Aorta (tissue), 5 donors: ENCODE measurements around the gene NFYA. TPM values are rescaled to one million over a fixed set of nuclear protein-coding genes. Genes with fewer than 3 reads are reported as not detected.

Experiments used
- ATAC-seq: fragments of 200-7000 bp; cut with Tn5 transposase; one replicate; pipeline ENCODE4 v1.9.1; 2022; ENCODE audit warnings: moderate library complexity; ENCODE audit not compliant: low FRiP score
- DNase-seq, 2 donors: peaks; one replicate each; pipeline ENCODE4 v3.0.0-alpha.2; 2020
- H3K27ac ChIP-seq, 2 donors: one replicate each; pipeline ENCODE4 v1.5.1; 2013; ENCODE audit warnings: low read length in 2 of 2, mild to moderate bottlenecking in 2 of 2, moderate library complexity in 2 of 2, control low read depth in 1 of 2, inconsistent platforms in 1 of 2, low read depth in 1 of 2
- H3K27me3 ChIP-seq, 2 donors: one replicate each; pipeline ENCODE4 v1.6.1; 2013; ENCODE audit warnings: control low read depth in 1 of 2, low read length in 1 of 2, mild to moderate bottlenecking in 1 of 2, moderate library complexity in 1 of 2; ENCODE audit not compliant: insufficient read depth in 2 of 2, control insufficient read depth in 1 of 2
- H3K36me3 ChIP-seq, 2 donors: one replicate each; pipeline ENCODE4 v1.6.1; 2013; ENCODE audit warnings: control low read depth in 1 of 2, low read length in 1 of 2, mild to moderate bottlenecking in 1 of 2; ENCODE audit not compliant: insufficient read depth in 2 of 2, control insufficient read depth in 1 of 2
- H3K4me1 ChIP-seq, 2 donors: one replicate each; pipeline ENCODE4 v1.6.1; 2013; ENCODE audit warnings: low read length in 2 of 2, control low read depth in 1 of 2, mild to moderate bottlenecking in 1 of 2, moderate library complexity in 1 of 2; ENCODE audit not compliant: insufficient read depth in 2 of 2, control insufficient read depth in 1 of 2
- H3K4me3 ChIP-seq, 2 donors: one replicate each; pipeline ENCODE4 v1.5.1; 2013; ENCODE audit warnings: low read length in 2 of 2, control low read depth in 1 of 2, mild to moderate bottlenecking in 1 of 2
- H3K9me3 ChIP-seq: one replicate; pipeline ENCODE4 v1.6.1; 2013; ENCODE audit warnings: mild to moderate bottlenecking, low read length; ENCODE audit not compliant: control insufficient read depth
- WGBS, 2 donors: extraction: QIAGEN DNeasy Blood & Tissue Kit; methylation state at CpG; one replicate each; pipeline ENCODE4 v1.1.7; 2013; 5-methylcytosine and 5-hydroxymethylcytosine counted together
- intact Hi-C, 2 donors: fragments of 100-400 bp; cut with DNase I; formaldehyde crosslinking; loops; one replicate each; pipeline versions ENCODE4 v1.14.2 to v1.15.0; 2022
- long read RNA-seq, 2 donors: library from polyadenylated mRNA; unstranded; transcript quantifications; one replicate each; pipeline ENCODE4 v2.0.0, GENCODE V29; 2020 to 2021
- polyA plus RNA-seq, 2 donors: library from polyadenylated mRNA; stranded (reverse); fragments of 200-250 nt; gene quantifications; one replicate each; pipeline ENCODE4 v1.2.3, GENCODE V29; 2013
- total RNA-seq, 2 donors: library from RNA; stranded (reverse); fragmentation: NEBNext Ultra II Directional; extraction: Animal tissue kit (Norgen Biotek cat#: 25700); gene quantifications; one replicate each; pipeline ENCODE4 v1.2.1, GENCODE V29; 2021
- donor health status: healthy with polysubstance abuse.
- donor health status: Bipolar disorder and iron deficiency.
- donor health status: DM: no; HTN: no; CAD: no.
- donor health status: DM: no; HTN: no; CAD: no.
- donor health status: DM: yes; HTN: yes; CAD: no.

NFYA gene
- total RNA-seq = 10 to 100 TPM; 13.3 to 18.6 TPM
- 1 to 10 TPM; 5.6 to 6.7 TPM for polyA plus RNA-seq
- long read RNA-seq, donor 1, partial matches to known transcripts = 2 of 19 reads
- long read RNA-seq, donor 1, other reads (novel, unspliced or antisense) = 17 of 19 reads
- long read RNA-seq, donor 2, partial matches to known transcripts = 6 of 9 reads
- long read RNA-seq, donor 2, other reads (novel, unspliced or antisense) = 3 of 9 reads

DNA sequence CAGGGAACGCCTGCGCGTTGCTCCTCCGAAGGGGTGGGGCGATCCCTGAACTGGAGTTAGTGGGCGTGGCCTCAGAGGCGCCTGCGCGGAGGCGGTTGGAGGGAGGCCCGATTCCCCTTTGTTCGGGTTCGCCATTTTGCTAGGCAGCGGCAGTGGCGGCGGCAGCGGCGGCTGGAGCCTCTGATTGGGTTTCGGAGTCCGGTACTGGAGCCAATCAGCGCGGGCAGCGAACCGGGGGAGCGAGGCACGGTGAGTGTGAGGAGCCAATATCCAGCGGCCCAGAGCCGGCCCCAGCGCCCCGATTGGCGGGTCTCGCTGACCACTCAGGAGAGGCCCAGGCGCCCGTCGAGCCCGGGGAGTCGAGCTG is at the start of gene NFYA:
Gene NFYA, plus strand, starts transcription at position 139 of the 367 bp plus-strand sequence. CDS start 6,116 bp downstream, outside the sequence.
- DNase-seq (peak in 1 of 2 donors; percentile 100), ATAC-seq (peak; percentile 95)
- H3K36me3 ChIP-seq = no peaks in the 10 kb centered on the region
- peak within 1 kb of the TSS; percentile 68 to 76 for H3K4me3 ChIP-seq
- peak within 1 kb of the TSS; percentile 88 to 97 for H3K27ac ChIP-seq
- no peaks in the 10 kb centered on the region for H3K9me3 ChIP-seq
- no peaks in the 10 kb centered on the region for H3K4me1 ChIP-seq
- H3K27me3 ChIP-seq = no peaks in the 10 kb centered on the region
- 0% methylated on average over 33 to 37 of the region's 37 CpGs for WGBS, 2 donors
- intact Hi-C loops = loop anchor here in 1 of 2 donors (5.0 to 10.0 kb wide), 2 partner anchors 1651 to 1728 kb away; no protein-coding TSS in a partner anchor

DNA sequence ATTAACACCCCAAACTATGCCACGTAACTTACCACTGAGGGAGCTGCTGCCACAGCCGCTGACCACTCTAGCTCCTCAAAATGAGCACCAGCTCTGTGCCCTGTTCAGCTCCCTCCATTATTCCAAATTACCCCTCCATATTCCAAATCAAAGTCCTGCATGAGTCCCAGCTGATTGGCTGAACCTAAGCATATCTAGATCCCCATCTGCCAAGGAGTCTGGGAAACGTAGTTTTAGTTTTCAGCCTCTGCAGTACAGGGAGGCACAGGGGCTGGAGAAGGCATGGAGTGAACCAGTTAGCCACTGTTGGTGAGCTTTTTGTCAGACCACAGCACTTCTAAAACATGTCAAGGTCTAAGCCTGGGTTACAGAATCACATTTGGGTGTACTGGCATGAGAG is 49.7 kb upstream of the NFYA start:
- Histone ChIP-seq H3K4me1 (no peaks in the 10 kb centered on the region), H3K27me3 (no peaks in the 10 kb centered on the region), H3K9me3 (peaks cover 3% of the 10 kb centered on the region), H3K36me3 (no peaks in the 10 kb centered on the region), H3K4me3 (no peak overlapping the region), H3K27ac (no peak overlapping the region)
- no peak for ATAC-seq
- intact Hi-C loops = no loop called here
- WGBS, 2 donors = 89 to 92% methylated on average over 3 of the region's 3 CpGs
- DNase-seq = no peak

DNA sequence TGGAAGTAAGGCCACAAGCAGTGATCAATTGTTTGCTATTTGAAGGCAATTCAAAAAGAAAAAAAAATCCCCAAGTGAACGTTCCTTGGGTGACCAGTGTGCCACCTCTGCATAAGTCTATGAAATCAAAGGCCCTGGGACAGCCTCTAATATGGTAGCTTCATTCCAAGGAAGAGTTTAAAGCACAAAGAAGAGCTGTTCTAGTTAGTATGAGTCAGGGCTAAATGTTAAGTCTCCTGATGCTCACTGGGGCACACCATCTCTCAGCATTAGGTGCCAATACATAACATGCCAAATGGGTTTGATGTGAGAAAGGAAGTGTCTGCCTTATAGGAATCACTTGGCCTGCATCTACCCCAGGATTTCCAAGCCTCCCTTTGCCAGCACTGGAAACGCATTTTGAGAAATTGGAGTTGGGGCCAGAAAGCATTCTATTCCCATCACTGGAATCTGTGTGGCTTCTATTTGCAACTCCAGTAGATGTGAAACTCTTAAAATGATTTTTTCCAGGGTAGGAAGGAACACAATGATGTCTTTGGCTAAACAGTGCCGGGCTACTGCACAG is 46.7 kb upstream of the NFYA start:
- ATAC-seq = no peak
- intact Hi-C loops = loop anchor here (5.0 kb wide), 3 partner anchors 41 to 1044 kb away; no protein-coding TSS in a partner anchor
- H3K9me3 ChIP-seq = no peaks in the 10 kb centered on the region

DNA sequence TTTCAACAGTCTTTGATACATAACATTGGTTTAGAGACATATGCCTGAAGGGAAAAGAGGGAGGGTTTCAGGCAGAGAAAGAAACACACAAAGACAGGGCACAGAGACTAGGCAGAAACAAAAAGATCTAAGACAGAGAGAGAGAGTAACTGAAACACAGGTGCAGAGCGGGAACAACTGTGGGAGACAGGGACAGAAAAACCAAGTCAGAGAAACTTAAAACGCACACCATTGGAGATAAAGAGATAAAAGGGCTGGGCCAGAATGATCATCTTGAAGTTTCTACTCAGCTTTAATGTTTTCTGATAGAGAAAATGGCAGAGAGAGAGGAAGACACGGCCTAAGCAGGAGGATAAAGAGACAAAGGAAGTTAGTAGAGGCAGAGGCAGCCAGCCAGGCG is 45.5 kb upstream of the NFYA start:
- ATAC-seq = no peak
- no peaks in the 10 kb centered on the region for H3K9me3 ChIP-seq
- H3K27ac ChIP-seq = no peak overlapping the region
- intact Hi-C loops = loop anchor here (5.0 kb wide), 3 partner anchors 40 to 1045 kb away; no protein-coding TSS in a partner anchor
- H3K4me1 ChIP-seq = no peaks in the 10 kb centered on the region
- 61 to 75% methylated on average over 4 of the region's 4 CpGs for WGBS, 2 donors
- DNase-seq = no peak
- H3K36me3 ChIP-seq = no peaks in the 10 kb centered on the region
- no peak overlapping the region for H3K4me3 ChIP-seq
- H3K27me3 ChIP-seq = no peaks in the 10 kb centered on the region

More for the DNA sequence above, 46.7 kb upstream of the NFYA start:
- DNase-seq = no peak
- no peak overlapping the region for H3K4me3 ChIP-seq
- WGBS, 2 donors = 72% methylated on average over 3 of the region's 3 CpGs
- H3K27ac ChIP-seq = no peak overlapping the region
- no peaks in the 10 kb centered on the region for H3K27me3 ChIP-seq
- H3K36me3 ChIP-seq = no peaks in the 10 kb centered on the region
- no peaks in the 10 kb centered on the region for H3K4me1 ChIP-seq

DNA sequence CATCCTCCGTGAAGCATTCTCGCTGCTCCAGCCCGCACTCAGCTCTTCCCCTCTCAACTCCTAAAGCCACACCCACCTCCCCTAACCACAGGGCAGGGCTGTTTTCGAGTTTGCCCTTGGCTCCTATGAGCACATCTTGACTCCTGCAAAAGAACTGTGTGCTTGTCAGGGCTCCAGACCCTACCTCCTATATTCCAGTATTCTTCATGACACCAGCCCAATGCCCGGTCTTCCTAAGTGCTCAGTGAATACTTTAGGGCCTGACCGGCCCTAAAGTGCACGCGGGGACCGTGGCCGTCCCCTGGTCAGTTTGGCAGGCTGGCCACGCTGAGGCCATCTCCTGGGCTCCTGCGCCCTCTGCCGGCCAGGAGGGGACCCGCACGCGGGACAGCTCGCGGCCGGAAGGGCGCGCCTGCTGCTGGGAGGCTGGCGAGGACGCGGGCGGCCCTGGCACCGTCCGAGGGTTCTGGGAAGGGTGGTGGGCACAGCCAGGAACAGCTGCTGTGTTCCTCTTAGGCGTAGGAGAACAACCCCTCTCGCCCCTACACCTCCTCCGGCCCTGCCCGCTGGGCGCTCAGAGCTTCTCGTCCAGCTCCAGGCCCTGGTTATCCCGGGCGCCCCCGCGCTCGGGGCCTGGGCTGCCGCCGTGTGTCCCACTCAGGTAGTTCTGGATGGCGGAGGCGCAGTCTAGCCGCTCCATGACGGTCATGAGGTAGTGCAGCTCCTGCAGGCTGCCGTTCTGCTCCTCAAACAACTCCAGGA is 44.8 kb upstream of the NFYA start:
- intact Hi-C loops = loop anchor here (1.0 to 5.0 kb wide), 4 partner anchors 22 to 1046 kb away; no protein-coding TSS in a partner anchor
- no peaks in the 10 kb centered on the region for H3K36me3 ChIP-seq
- H3K4me3 ChIP-seq = peak overlapping the region; percentile 8 to 10
- ATAC-seq (peak; percentile 95), DNase-seq (peak; percentile 88 to 97)
- no peaks in the 10 kb centered on the region for H3K4me1 ChIP-seq
- 2 to 3% methylated on average over 45 of the region's 45 CpGs for WGBS, 2 donors
- H3K27me3 ChIP-seq = no peaks in the 10 kb centered on the region
- H3K27ac ChIP-seq = no peak overlapping the region
- H3K9me3 ChIP-seq = no peaks in the 10 kb centered on the region

DNA sequence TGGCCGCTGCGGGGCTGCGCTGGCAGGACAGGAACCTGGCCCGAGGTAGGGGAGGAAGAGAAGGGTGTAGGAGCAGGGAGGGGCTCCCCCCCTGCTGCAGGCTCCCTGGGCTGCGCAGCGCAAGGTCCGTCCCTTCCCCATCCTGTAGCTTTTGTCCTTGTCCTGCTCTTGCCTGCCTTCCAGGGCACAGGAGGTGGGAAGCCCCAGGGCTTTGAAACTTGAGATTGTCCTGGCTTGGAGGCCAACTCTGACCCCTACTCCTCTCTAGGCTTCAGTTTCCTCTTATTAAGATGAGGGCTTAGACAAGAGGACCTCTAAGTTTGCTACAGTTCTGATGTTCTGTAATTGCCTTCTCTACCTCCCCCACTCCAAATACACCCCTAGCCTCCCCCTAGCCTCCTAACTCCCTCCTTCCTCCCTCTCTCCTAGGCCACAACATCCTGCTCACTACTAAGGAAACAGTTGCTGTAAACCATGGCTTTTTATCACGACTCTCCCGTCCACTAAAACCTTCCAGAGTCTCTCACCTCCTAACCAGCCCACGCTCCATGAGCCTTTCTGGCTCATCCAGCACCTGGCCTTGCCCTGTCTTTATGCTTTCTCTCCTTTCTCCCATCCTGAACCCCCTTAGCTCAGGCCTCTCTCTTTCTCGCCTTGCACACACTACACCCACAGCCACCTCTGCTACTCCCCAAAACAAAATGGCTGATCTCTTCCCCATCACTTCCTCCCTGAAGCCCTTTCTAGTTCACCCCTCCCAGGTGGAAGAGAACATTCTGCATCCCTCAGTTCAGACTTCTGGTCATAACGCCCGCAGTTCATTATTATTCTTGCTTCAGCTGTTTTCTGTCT is 44.0 kb upstream of the NFYA start:
- H3K36me3 ChIP-seq = no peaks in the 10 kb centered on the region
- H3K27me3 ChIP-seq = no peaks in the 10 kb centered on the region
- WGBS, 2 donors = 43 to 50% methylated on average over 13 of the region's 13 CpGs
- ATAC-seq = no peak
- no peak for DNase-seq
- intact Hi-C loops = loop anchor here (1.0 to 5.0 kb wide), 4 partner anchors 22 to 1046 kb away; no protein-coding TSS in a partner anchor
- peak overlapping the region; percentile 8 to 10 for H3K4me3 ChIP-seq
- no peak overlapping the region for H3K27ac ChIP-seq
- H3K9me3 ChIP-seq = no peaks in the 10 kb centered on the region
- H3K4me1 ChIP-seq = no peaks in the 10 kb centered on the region

DNA sequence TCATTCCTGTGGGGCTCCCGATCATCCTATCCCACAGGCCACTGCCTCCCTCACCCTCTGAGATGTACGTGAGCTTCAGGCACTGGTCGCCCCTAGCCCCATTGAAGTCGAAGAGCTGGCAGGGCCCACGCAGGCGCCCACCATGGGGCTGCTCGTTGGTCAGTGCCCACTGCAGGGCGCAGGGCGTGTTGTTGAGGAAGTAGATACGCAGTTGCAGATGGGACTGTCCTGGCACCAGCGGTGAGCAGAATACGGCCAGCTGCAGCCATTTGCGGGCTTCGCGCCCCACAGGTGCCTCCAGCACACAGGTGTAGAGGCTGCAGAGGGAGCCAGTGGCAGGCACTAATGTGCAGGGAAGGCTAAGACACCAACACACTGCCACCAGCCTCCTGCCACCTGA is 39.9 kb upstream of the NFYA start:
- ATAC-seq = no peak
- WGBS, 2 donors = 92 to 96% methylated on average over 15 of the region's 15 CpGs
- Histone ChIP-seq H3K9me3 (no peaks in the 10 kb centered on the region), H3K4me3 (no peak overlapping the region), H3K4me1 (no peaks in the 10 kb centered on the region), H3K27ac (no peak overlapping the region), H3K36me3 (no peaks in the 10 kb centered on the region), H3K27me3 (no peaks in the 10 kb centered on the region)
- no peak for DNase-seq
- intact Hi-C loops = loop anchor here in 1 of 2 donors (10.0 kb wide), 1 partner anchor 138 kb away; no protein-coding TSS in a partner anchor

DNA sequence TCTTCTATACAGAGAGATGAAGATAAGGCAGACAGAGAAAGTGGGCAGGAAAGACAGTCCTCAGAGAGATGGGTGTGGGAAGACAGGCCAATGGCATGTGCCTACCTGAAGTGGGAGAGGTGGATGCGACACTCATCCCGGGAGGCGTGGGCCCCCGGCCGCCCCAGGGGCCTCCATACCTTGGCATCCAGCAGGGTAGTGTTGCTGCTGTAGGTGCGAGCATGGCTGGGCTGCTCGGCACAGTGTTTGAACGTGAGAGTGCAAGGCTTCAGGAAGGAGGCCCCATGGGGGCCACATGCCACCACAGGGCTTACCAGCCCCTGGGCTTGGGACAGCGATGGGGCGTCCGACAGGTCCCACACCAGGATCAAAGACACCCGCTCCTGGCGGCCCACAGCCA is 39.0 kb upstream of the NFYA start:
- DNase-seq (no peak), ATAC-seq (no peak)
- intact Hi-C loops = loop anchor here in 1 of 2 donors (10.0 kb wide), 1 partner anchor 139 kb away; no protein-coding TSS in a partner anchor
- Histone ChIP-seq H3K36me3 (no peaks in the 10 kb centered on the region), H3K27me3 (no peaks in the 10 kb centered on the region), H3K27ac (no peak overlapping the region), H3K9me3 (no peaks in the 10 kb centered on the region), H3K4me3 (no peak overlapping the region), H3K4me1 (no peaks in the 10 kb centered on the region)
- 92 to 94% methylated on average over 13 of the region's 13 CpGs for WGBS, 2 donors
